HG03575 (cell line): Measurements from ENCODE around the gene CHCT1.

Experiments
- ATAC-seq: cut with Tn5 transposase; IDR thresholded peaks from one replicate; pipeline ENCODE4 v1.9.1; 2021; ENCODE audit not compliant: unreplicated experiment, insufficient number of reproducible peaks, low FRiP score; ENCODE audit errors: extremely low read depth

The CHCT1 gene

GRCh38 chr17:60473788-60474187 lies 51.5 kb downstream of the CHCT1 start:
- no peak for ATAC-seq
